Epidermal melanocyte (primary cell): ENCODE data around the gene COL23A1.
"Not testable (repeated sequence)": the region's sequence is repeated elsewhere in the genome, so short reads cannot be mapped to it uniquely, and the experiment has no call there.

Source experiments
- DNase-seq: peaks from one replicate; pipeline ENCODE4 v3.0.0; 2011; ENCODE audit warnings: low spot score; ENCODE audit not compliant: insufficient read length

The COL23A1 gene

DNA sequence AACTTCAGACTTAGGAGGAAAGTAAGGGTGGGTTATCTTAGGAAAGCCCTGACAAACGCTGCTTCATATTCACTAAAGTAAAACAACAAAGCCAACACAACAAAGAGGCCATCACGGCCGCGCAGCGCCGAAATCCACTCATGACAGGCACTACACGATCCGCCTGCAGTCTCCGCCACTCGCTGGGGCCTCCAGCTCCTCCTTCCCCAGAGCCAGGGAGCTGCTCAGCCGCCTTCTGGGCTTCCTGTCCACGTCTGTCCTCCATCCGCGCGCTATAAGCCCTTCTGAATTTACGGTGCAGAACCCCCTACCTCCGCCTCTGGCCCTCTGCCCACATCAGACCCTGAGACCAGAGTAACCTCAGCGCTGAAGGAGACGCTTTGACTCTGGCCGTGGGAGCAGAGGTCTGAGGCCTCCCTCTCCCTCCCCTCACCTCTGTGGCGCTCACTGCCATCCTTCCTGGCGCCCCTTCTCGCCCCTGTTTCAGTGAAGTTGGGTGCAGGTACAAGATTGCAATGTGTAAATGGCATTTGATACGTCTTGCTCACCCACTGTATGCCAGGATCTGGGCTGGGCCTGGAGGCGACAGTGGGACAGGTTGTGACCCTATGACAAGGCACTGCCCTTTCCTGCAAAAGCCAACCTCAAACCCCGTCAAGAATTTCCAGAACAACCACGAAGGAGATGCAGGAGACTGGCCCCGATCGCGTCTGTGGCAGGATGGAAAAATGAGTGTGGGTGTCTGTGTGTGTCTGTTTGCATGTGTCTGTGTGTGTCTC is 282.7 kb downstream of the COL23A1 start:
- DNase-seq, result no peak

DNA sequence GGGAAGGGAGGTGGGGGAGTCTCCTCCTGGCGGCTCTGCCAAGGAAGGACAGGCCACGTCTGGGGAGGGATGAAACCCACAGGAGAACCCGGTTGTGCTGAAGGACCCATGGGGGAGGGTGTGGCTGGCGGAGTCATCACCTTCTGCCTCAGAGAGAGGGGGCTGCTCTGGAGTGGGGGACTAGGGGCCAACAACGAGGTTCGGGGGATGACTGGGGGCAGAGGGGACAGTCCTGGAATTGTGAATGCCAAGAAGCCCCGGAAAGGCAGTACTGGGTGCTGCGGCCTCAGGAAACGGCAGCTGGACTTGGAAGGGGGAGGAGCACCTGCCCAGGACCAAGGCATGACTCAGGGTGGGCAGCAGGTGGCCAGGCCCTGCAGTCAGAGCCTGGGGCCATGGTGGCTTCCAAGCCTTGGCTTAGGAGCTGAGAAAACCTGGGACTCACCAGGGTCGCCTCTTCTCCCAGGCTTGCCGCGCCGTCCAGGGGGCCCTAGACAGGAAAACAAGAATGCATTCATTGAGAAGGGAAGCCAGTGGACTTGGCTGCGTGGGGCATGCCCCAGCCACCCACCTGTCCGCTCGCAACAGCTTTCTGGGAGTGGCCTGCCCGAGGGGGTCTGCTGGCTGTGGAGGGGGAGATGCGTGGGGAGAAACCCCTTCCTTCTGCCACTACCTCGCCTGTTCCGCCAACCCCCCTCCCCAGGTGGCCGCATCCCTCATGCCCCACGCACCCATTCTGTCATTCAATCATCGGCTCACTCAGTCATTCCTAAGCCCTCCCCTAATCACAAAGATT is 283.6 kb downstream of the COL23A1 start:
- DNase-seq, result no peak

DNA sequence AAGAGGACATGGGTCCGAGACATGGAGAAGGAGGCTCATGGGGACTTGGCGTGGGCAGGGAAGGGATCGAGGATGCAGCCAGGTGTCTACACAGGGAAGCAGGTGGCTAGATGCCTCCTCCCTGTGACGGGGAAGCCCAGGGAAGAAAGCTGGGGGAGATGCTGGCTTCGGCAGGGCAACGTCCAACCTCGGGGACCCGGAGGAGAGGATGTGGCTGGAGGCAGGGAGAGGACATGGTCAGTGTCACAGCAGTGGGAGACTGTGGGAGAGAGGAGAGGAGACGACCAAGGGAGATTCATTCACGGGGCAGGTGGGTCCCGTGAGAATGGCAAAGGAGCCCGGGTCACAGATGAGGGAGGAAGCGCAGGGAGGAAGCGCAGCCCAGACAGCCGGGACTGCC is 284.4 kb downstream of the COL23A1 start:
- no peak for DNase-seq

DNA sequence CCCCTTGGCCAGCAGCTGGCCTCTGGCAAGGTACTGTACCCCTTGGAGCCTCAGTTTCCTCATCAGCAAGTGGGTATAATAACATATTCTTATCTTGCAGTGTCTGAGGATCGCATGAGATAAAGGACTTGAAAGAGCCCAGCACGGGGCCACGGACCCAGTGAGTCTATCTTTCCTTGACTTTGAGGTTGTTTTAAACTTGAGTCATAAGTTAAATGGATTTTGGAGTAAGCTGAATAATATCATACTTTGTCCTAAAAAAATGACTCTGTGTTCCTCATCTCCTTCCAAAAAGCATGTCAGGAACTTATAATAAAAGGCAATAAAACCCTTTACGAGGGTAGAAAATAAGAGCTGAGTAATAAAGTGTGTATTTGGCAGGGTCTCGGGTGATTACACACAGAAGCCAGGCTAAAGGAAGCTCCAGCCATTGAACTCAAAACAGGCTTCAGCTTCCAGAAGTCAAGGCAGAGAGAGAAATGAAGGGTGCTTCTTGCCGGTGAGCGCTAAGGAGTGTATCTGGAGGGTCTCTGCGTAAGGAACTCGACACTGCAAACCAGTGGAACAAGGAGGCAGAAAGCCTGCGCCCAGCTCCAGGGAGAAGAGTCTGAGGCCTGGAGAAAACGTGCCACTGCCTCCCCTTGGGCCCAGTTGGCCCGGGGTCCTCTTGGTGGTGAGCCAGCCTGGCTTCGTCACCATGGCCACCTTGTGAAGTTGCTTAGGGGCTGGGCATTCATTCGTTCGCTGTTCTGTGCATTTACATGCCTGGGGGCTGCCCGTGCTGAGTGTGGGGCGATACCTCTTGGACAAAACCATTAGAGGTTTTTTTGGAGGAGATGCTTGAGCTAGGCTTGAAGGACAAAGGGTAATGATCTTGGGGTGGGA is 285.2 kb downstream of the COL23A1 start:
- no peak for DNase-seq

DNA sequence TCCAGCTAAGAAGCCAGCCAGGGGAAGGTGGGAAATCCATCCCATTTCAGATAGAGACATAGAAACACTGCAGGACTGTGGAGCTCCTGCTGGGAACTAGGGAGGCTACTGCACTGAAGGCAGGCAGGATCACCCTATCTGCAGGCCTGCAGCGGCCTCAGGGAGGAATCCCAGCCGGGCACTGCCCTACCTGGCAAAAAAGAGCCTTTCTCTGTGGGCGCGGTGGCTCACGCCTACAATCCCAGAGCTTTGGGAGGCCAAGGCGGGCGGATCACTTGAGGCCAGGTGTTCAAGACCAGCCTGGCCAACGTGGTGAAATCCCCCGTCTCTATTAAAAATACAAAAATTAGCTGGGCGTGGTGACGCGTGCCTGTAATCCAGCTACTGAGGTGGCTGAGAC is 286.2 kb downstream of the COL23A1 start:
- DNase-seq, result no peak

DNA sequence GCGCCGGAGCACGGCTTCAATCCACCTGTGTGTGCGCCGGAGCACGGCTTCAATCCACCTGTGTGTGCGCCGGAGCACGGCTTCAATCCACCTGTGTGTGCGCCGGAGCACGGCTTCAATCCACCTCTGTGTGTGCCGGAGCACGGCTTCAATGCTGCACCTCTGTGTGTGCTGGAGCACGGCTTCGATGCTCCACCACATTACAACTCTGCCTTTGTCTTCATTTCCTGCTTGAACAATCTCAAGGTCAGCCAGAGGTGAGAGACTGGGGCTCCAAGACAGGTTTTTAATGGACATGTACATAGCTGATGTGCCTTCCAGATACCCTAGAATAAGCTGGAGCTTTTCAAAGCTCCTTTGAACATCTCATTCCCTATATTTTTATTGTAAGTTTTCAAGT is 287.9 kb downstream of the COL23A1 start:
- DNase-seq, result not testable (repeated sequence)

DNA sequence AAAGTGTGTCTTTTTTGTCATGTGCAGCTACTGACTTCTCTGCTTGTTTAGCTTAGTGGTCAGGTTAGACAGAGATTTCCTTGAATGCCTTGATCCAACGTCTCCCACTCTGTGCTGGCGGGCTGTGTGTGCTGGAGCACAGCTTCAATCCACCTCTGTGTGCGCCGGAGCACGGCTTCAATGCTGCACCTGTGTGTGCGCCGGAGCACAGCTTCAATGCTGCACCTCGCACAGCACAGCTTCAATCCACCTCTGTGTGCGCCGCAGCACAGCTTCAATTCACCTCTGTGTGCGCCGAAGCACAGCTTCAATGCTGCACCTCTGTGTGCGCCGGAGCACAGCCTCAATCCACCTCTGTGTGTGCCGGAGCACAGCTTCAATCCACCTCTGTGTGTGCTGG is 288.6 kb downstream of the COL23A1 start:
- no peak for DNase-seq

DNA sequence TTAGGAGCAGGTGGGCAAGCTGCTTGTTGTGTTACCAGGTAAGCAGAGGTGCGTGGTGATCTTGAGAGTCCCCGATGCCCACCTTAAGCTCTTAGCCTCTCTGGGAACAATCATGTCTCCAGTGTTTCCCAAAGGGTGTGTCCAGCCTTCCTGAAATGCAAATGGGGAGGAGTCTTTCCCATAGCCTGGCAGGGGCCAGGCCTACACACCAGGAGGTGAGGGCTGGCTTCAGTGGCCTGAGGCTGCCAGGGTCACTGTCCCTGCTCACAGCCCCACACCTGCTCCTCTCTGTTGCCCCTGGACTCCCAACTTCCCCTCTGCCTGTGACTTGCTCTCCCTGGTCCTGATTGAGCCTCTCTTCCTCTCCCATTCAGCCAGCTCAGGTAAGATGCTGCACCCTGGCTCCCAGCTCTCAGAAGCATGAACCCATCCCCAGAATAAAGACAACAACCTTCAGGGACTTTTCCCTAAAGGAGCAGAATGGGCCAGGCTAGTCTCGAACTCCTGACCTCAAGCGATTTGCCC is 291.8 kb downstream of the COL23A1 start:
- DNase-seq, result no peak

DNA sequence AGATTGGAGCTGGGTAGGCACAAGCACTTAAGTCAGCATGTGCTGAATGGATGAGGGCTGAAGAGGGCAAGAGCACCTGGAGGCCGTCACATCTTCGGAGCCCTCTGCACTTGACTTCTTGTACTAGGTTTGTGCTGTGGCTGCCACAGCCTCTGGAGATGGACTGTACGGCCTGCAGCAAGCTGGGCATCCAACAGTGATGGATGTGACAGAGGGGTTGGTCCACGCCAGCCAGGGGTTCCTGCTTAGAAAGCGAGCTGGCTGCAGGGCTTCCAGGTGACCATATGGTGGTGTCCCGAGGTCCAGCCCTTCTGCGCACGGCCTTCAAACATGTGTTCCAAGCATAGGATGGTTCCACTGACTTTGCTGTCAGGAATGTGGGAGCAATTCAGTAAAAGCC is 292.4 kb downstream of the COL23A1 start:
- no peak for DNase-seq

DNA sequence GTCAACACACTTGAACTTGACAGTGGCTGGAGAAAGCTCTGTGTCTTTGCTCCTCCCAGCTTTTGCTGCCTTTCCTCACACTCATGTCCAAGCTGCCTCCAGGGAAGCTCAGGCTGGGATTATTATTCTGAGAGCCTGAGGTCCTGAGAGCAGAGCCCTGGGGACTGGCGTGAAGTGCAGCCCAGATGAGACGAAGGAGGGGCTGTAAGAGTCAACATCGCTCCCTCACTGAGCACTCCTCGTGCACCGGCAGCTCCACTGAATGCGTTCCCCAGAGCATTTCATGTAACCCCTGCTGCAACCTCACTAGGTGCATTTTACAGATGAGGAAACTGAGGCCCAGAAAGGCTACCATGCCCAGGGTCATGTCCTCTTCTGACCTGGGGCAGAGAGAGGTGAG is 294.1 kb downstream of the COL23A1 start:
- DNase-seq, result no peak

DNA sequence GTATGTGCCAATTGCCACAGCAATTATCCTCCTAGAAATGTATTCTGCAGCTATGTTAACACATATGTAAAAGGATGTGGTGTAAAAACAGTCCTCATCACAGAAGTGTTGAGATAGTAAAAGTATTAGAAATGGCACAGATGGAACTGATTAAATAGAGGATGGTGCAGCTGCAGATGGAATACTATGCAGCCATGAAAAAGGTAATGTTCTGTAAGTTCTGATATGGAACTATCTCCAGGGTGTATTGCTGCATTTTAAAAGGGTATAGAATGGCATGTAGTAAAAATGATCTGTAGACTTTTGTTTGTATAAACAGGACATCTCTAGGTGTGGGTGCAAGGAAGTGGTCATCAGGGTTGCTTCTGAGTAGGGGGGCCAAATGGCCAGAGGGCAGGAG is 294.6 kb downstream of the COL23A1 start:
- DNase-seq, result no peak

DNA sequence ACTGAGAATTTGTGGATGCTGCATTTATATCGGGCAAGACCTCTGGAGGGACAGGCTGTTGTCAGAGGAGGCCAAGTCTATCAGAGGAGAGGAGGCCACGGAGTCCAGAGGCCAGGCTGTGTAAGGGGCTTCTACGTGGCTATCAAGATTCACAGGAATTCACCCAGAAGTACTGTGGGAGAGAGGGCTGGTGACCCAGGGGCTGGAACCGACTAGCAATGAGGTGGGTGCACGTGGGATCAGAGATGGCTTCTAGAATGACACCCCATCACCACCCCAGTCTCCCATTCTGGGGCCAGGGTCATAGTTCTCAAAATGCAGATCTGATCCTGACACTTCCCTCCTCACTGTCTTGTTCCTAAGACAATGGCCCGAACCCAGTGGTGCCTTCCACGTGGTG is 296.4 kb downstream of the COL23A1 start:
- no peak for DNase-seq

DNA sequence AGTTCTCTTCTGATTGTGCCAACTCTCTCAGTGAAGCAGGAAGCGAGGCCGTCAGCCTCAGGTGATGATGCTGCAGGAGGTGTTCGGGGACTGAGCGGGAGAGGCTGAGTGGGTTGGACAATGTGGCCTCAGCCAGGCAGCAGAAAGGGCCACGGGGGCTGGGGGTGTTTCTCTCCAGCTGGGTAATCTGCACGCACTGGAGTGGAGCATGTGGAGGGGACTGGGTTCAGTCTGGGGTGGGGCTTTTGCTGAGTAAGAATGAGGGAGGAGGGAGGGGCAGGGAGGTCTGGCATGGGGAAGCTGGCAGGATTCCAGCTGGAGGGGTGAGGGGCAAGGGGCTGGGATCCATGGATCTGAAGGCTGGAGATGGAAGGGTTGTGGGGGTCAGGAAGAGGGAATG is 296.8 kb downstream of the COL23A1 start:
- DNase-seq, result no peak

DNA sequence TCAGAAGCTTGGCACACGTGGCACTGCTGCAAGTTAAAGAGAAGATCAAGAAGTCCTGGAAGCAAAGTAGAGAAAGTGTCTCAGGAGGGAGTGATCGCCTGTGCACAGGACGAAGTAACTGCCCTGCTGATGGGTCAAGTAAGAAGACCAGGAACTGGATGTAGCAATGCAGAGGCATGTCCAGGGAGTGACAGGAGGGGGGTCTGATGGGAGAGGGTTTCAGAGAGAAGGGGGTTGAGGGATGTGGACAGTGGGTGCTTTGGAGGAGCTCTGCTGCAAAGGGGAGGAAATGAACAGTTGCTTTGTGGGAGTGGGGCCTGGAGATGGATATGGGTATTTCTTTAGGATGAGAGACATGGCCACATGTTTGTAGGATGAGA is 297.4 kb downstream of the COL23A1 start:
- DNase-seq, result no peak

DNA sequence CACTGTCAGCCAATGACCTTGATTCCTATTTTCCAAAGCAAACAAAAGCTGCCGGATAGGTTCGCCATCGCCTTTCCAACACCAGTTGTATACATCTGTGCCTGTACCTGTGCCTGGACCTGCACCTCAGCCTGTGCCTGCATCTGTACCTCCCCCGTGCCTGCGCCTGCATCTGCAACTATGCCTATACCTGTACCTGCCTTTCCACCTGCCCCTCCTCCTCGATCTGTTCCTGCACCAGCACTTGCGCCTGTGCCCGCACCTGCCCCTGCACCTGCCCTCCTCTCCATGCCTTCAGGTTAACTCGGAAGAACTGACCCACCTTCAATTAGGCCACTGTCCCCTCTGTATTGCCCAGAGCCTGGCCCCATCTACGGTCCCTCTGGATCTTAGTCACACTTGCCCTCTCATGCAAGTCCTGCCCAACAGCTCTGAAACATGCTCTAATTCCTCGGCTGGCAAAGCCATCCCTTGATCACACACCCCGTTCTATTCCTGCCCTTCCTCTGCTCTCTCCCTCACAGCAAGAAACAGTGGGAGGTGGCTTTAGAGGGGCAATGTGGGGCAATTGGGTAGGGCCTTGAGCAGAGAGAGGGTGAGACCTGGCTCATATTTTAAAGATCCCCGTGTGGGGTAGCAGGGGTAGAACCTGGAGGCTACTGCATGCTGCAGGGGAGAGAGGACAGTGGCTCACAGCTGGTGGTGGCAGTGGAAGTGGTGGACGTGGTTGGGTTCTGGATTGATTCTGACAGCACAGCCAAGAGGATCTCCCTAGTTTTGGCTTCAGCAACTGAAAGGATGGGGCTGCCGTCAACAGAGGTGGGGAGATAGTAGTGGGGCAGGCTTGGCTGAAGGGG is 298.0 kb downstream of the COL23A1 start:
- no peak for DNase-seq

DNA sequence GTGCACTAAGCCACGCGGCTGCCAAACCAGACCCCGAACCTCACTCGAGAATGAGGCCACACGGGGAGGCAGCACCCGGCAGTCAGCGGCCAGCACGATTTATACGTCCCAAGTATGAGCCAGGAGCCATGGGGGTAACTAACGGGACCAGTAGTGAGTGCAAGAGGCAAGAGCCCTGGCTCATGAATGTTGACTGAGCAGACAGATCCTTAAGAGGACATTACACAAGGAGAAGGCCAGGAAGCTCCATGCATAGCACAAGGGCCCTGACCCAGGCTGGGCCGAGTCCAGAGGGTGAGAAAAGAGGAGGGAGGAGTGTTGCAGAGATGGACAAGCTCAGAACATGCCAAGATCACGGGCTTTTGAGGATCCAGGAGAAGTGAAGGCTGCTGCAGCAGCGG is 299.0 kb downstream of the COL23A1 start:
- no peak for DNase-seq

DNA sequence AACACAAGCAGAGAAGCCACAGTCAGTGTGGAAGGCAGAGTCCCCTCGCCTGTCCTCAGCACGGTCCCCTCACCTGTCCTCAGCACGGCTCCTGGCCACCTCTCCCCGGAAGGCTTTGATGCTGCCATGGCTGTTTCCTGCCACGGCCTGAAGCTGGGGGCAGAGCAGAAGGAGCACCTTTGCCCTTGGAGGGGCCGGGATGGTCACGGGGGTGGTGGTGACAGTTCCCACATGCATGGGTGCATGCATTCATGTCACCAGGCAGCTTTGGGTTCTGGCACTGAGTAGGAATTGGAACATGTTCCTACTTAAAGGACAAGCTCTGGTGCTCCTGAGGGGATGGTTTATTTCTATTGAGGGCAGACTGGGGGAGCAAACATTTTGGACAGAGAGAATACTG is 299.8 kb downstream of the COL23A1 start:
- no peak for DNase-seq

DNA sequence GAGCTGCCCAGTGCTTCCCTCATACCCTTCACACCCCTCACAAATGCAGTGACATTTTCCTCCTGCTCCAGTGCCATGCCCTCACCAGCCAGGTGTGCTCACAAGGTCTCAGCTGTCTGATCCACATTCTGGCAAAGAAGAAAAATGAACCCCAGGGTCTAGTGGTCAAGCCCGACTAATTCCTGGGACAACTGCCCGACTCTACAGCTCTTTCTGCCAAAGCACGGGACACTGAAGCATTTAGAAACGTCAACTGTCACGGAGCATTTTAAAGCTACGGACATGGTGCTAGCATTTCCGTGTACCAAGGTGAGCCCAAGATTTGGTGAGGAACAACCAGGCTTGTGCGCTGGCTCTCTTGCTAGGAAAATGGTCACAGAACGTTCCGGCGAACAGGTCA is 300.8 kb downstream of the COL23A1 start:
- no peak for DNase-seq

DNA sequence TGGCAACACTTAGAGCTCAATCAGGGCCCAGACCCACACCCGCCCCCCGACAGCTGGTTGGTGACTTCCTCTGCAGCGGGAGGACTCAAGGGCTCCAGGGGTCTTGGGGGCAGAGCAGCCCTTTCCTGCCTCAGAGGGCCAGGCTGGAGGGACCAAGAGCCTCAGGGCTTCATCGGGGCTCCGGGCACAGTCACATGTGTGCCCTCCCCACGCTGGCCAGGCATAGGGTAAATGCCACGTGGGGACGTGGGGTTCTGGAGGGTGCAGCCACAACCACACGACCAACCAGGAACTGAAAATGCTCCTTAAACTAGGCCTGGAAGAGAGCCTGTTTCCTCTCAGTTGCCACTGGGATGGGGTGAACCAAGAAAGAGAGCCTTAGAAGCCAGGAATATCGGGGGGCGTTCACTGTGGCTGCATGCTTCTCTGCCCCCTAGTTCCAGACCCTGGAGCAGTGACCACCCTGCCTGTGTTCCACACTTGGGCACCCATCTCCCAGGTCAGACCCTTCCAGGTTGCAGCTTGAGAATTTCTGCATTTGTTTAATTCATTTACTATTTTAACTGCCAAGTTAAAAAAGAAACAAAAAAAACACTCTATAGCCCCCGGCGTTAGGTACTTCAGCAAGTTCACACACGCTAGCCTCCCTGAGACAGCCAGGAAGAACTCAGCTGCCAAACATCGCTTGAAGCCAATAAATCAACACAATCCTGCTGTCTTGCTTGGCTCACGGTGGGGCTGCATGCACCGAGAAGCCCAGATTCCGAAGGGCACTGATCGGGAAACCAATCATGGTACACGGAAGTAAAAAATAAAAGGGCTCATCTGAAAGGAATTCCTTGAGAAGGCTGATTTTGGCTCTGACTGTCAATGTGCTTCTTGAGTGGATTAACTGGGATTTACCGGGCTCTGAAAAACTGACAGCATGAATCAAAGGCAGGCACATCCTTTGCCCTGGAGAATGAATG is 301.5 kb downstream of the COL23A1 start:
- DNase-seq, result no peak

DNA sequence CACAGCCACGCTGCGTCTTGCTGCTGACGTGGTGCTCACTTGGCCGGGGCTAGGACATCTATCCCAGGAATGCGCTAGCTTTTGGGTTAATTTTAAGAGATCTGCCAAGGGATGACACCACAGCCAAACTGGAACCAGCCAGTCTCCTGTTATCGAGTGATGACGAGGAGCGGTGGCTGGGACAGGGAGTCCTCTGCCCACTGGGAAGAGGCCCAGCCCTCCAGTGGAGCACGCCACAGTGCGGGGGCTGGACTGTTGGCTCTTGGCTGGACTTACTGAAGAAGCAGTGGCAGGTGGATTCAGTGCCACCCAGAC is 302.4 kb downstream of the COL23A1 start:
- no peak for DNase-seq
